HCT116 (cell line): ENCODE results near the gene LCAT. TPM values are rescaled to one million over a fixed set of nuclear protein-coding genes. Genes with fewer than 3 reads are reported as not detected.

ENCODE experiments used
- ATAC-seq: fragments of 200-7000 bp; cut with Tn5 transposase; 2 replicates; pipeline ENCODE4 v1.9.1; 2020; ENCODE audit warnings: mild to moderate bottlenecking, moderate library complexity
- BruUV-seq: library from RNA; stranded (reverse); fragments of 400-500 nt; replicated peaks from 2 replicates; lab custom pipeline; 2021; lab: Mats Ljungman, UMichigan
- CTCF ChIA-PET: fragments of 300-600 bp; sonication (Branson Sonifier 250); formaldehyde crosslinking; loops from one replicate; lab custom pipeline; 2021; ENCODE audit warnings: antibody characterized with exemption; lab: Charles Lee
- POLR2A ChIA-PET: fragments of 300-600, 350-600 bp; sonication (Branson Sonifier 250); formaldehyde crosslinking; loops from one replicate; lab custom pipeline; 2021; ENCODE audit warnings: antibody characterized with exemption; lab: Charles Lee
- RAD21 ChIA-PET, 2 experiments: fragments of 300-600 bp; sonication (Branson Sonifier 250); formaldehyde crosslinking; loops; one replicate each; lab custom pipeline; 2023; ENCODE audit warnings: low total read pairs in 2 of 2; ENCODE audit not compliant: uncharacterized antibody in 2 of 2, unreplicated experiment in 2 of 2, low non-redundant PET in 1 of 2; lab: Charles Lee
- DNase-seq: peaks from one replicate; pipeline ENCODE4 v3.0.0-alpha.2; 2010; ENCODE audit warnings: low read depth, low spot score
- H2AFZ ChIP-seq: fragments of 200-600 bp; shearing (Covaris generic), sonication (generic); 2 replicates; pipeline ENCODE4 v1.6.1; 2017; ENCODE audit warnings: low read depth, mixed run types, mixed read lengths, antibody characterized with exemption, low read length; ENCODE audit not compliant: poor library complexity, severe bottlenecking
- H3K27ac ChIP-seq: 2 replicates; pipeline ENCODE4 v1.5.1; 2012; ENCODE audit warnings: low read depth, low read length
- H3K27me3 ChIP-seq: fragments of 200-600 bp; sonication (generic); 2 replicates; pipeline ENCODE4 v1.6.1; 2016; ENCODE audit warnings: mixed run types, low read length, mixed read lengths; ENCODE audit not compliant: insufficient read depth
- H3K36me3 ChIP-seq, 2 experiments: fragments of 200-500 bp in 1 of 2; fragments of 200-600 bp in 1 of 2; sonication (Bioruptor generic) in 1 of 2; sonication (generic) in 1 of 2; 2 replicates each; pipeline versions ENCODE4 v1.5.1 to v1.6.1; 2014 to 2016; ENCODE audit warnings: low read length in 2 of 2, inconsistent platforms in 1 of 2, mixed read lengths in 1 of 2, mixed run types in 1 of 2; ENCODE audit not compliant: insufficient read depth in 2 of 2, control insufficient read depth in 1 of 2
- H3K4me1 ChIP-seq, 2 experiments: fragments of 200-600 bp in 1 of 2; sonication (generic) in 1 of 2; 2 replicates each; pipeline versions ENCODE4 v1.5.1 to v1.6.1; 2012 to 2017; ENCODE audit warnings: low read length in 2 of 2, inconsistent platforms in 1 of 2, mild to moderate bottlenecking in 1 of 2, mixed read lengths in 1 of 2, mixed run types in 1 of 2, moderate library complexity in 1 of 2; ENCODE audit not compliant: insufficient read depth in 2 of 2, control insufficient read depth in 1 of 2
- H3K4me2 ChIP-seq: fragments of 200-600 bp; sonication (generic); 2 replicates; pipeline ENCODE4 v1.6.1; 2017; ENCODE audit warnings: mixed run types, low read length, mixed read lengths
- H3K4me3 ChIP-seq, 2 experiments: fragments of 200-600 bp in 1 of 2; sonication (generic) in 1 of 2; replicated peaks in 1 of 2; 2 replicates each; pipeline ENCODE4 v1.5.1; 2011 to 2016; ENCODE audit warnings: low read length in 2 of 2, control low read depth in 1 of 2, low read depth in 1 of 2, mild to moderate bottlenecking in 1 of 2, mixed read lengths in 1 of 2, mixed run types in 1 of 2
- H3K79me2 ChIP-seq: fragments of 200-600 bp; sonication (generic); 2 replicates; pipeline ENCODE4 v1.6.1; 2017; ENCODE audit warnings: mild to moderate bottlenecking, mixed run types, low read length, moderate library complexity, mixed read lengths; ENCODE audit not compliant: insufficient read depth
- H3K9ac ChIP-seq: fragments of 200-600 bp; sonication (generic); 2 replicates; pipeline ENCODE4 v1.6.1; 2016; ENCODE audit warnings: low read length, mixed read lengths
- H3K9me2 ChIP-seq: fragments of 200-600 bp; sonication (generic), shearing (Covaris generic); 2 replicates; pipeline ENCODE4 v1.6.1; 2017; ENCODE audit warnings: mixed run types, mild to moderate bottlenecking, moderate library complexity; ENCODE audit not compliant: insufficient read depth
- H3K9me3 ChIP-seq, 2 experiments: fragments of 200-500 bp in 1 of 2; fragments of 200-600 bp in 1 of 2; sonication (Bioruptor generic) in 1 of 2; sonication (generic) in 1 of 2; 2 replicates each; pipeline ENCODE4 v1.6.1; 2014 to 2017; ENCODE audit warnings: low read length in 2 of 2, mixed read lengths in 2 of 2, inconsistent platforms in 1 of 2, low read depth in 1 of 2, mild to moderate bottlenecking in 1 of 2, mixed run types in 1 of 2, moderate library complexity in 1 of 2; ENCODE audit not compliant: control insufficient read depth in 1 of 2, insufficient read depth in 1 of 2
- H4K20me1 ChIP-seq: fragments of 200-600 bp; sonication (generic), shearing (Covaris generic); 2 replicates; pipeline ENCODE4 v1.6.1; 2017; ENCODE audit warnings: mixed run types, mild to moderate bottlenecking, moderate library complexity; ENCODE audit not compliant: insufficient read depth
- CTCF ChIP-seq, 3 experiments: fragments of 200-600 bp in 1 of 3; sonication (generic) in 1 of 3; IDR thresholded peaks in 2 of 3; conservative IDR thresholded peaks in 1 of 3; 2 replicates each; pipeline ENCODE4 v1.5.1; 2012 to 2017; ENCODE audit warnings: low read depth in 2 of 3, low read length in 2 of 3, antibody characterized with exemption in 1 of 3, borderline replicate concordance in 1 of 3, control low read depth in 1 of 3, mild to moderate bottlenecking in 1 of 3, mixed read lengths in 1 of 3, mixed run types in 1 of 3, moderate library complexity in 1 of 3; ENCODE audit not compliant: insufficient read depth in 1 of 3
- ELF1 ChIP-seq: IDR thresholded peaks from 2 replicates; pipeline ENCODE4 v1.6.1; 2012; ENCODE audit warnings: low read depth, borderline replicate concordance
- EZH2phosphoT487 ChIP-seq: fragments of 200-600 bp; IDR thresholded peaks from 2 replicates; pipeline ENCODE4 v1.6.1; 2018; ENCODE audit warnings: antibody characterized with exemption, borderline replicate concordance
- intact Hi-C: fragments of 100-400 bp; cut with micrococcal nuclease; formaldehyde crosslinking; loops from 2 replicates; pipeline ENCODE4 v1.10.0; 2022
- total RNA-seq: library from RNA; stranded (reverse); gene quantifications from one replicate; pipeline ENCODE4 v1.2.1, GENCODE V29; 2021; ENCODE audit not compliant: unreplicated experiment

LCAT gene
- total RNA-seq, 1 experiment from 2014 or later: 17.6 TPM

- no peaks in the 10 kb centered on the region for H3K9me2 ChIP-seq
- H3K9ac ChIP-seq: no peak overlapping the region
Measured at GRCh38 chr16:67959536-67960329, 15.8 kb upstream of the LCAT start.

More at GRCh38 chr16:67959536-67960329, 15.8 kb upstream of the LCAT start:
- CTCF ChIA-PET: no interaction called here
- peaks cover 8 to 10% of the 10 kb centered on the region in 2 experiments; a peak in 2 of 4 replicates for H3K36me3 ChIP-seq
- H3K4me1 ChIP-seq: no peaks in the 10 kb centered on the region; a peak in 1 of 4 replicates
- no peak for DNase-seq
- RAD21 ChIA-PET: no interaction called here
- intact Hi-C loops: no loop called here
- H3K79me2 ChIP-seq: peaks cover 5% of the 10 kb centered on the region; the same call in 1 of the 2 replicates
- ATAC-seq: no peak
- no peak overlapping the region for H3K27ac ChIP-seq
- H2AFZ ChIP-seq: no peak overlapping the region
- BruUV-seq: no TSS peak
- H3K27me3 ChIP-seq: no peaks in the 10 kb centered on the region
- TF ChIP-seq EZH2phosphoT487: no peak
- TF ChIP-seq ELF1: no peak
- TF ChIP-seq CTCF (IDR thresholded peaks at IDR 0.05 in 2 of 3, conservative IDR thresholded peaks at IDR 0.05 in 1 of 3; ENCODE audit: borderline replicate concordance in 1 of 3, insufficient read depth in 1 of 3, low read depth in 2 of 3, low read length in 2 of 3): no peak
- H3K4me3 ChIP-seq: no peak overlapping the region
- H3K4me2 ChIP-seq: no peak overlapping the region
- H4K20me1 ChIP-seq: no peaks in the 10 kb centered on the region
- no peaks in the 10 kb centered on the region for H3K9me3 ChIP-seq
- POLR2A ChIA-PET: no interaction called here
